Fibroblast of lung (primary cell): ENCODE measurements around the gene ERI3. TPM values are rescaled to one million over a fixed set of nuclear protein-coding genes. Genes with fewer than 3 reads are reported as not detected.

Experiments used
- DNase-seq, 2 donors: peaks; one replicate each; pipeline versions ENCODE4 v3.0.0 to v3.0.0-alpha.2; 2010; ENCODE audit warnings: low read depth in 2 of 2
- H2AFZ ChIP-seq: 2 replicates; pipeline ENCODE4 v1.5.1; 2012; ENCODE audit warnings: low read length, control low read depth, inconsistent platforms
- H3K27ac ChIP-seq: 2 replicates; pipeline ENCODE4 v1.5.1; 2011; ENCODE audit warnings: low read length, control low read depth; ENCODE audit not compliant: insufficient read depth
- H3K27me3 ChIP-seq: 2 replicates; pipeline ENCODE4 v1.5.1; 2011; ENCODE audit warnings: mild to moderate bottlenecking, low read length; ENCODE audit not compliant: control insufficient read depth, insufficient read depth
- H3K36me3 ChIP-seq: 2 replicates; pipeline ENCODE4 v1.5.1; 2011; ENCODE audit warnings: low read length; ENCODE audit not compliant: control insufficient read depth, insufficient read depth
- H3K4me1 ChIP-seq: 2 replicates; pipeline ENCODE4 v1.5.1; 2011; ENCODE audit warnings: low read length; ENCODE audit not compliant: control insufficient read depth, insufficient read depth; ENCODE audit errors: extremely low read depth
- H3K4me2 ChIP-seq: 2 replicates; pipeline ENCODE4 v1.5.1; 2011; ENCODE audit warnings: low read length, control low read depth; ENCODE audit not compliant: insufficient read depth; ENCODE audit errors: extremely low read depth
- H3K4me3 ChIP-seq, 4 experiments: fragments of 200-600 bp in 1 of 4; sonication (generic) in 1 of 4; replicated peaks in 1 of 4; 2 replicates each; pipeline ENCODE4 v1.5.1; 2011 to 2016; ENCODE audit warnings: low read length in 4 of 4, low read depth in 3 of 4, mild to moderate bottlenecking in 3 of 4, control low read depth in 2 of 4, inconsistent platforms in 1 of 4, mixed read lengths in 1 of 4; ENCODE audit not compliant: insufficient read depth in 1 of 4; ENCODE audit errors: control extremely low read depth in 1 of 4
- H3K79me2 ChIP-seq: 2 replicates; pipeline ENCODE4 v1.5.1; 2012; ENCODE audit warnings: mild to moderate bottlenecking, low read length, inconsistent platforms; ENCODE audit not compliant: control insufficient read depth, insufficient read depth
- H3K9ac ChIP-seq: 2 replicates; pipeline ENCODE4 v1.5.1; 2011; ENCODE audit warnings: mild to moderate bottlenecking, low read length, control low read depth; ENCODE audit not compliant: insufficient read depth
- H3K9me3 ChIP-seq: 2 replicates; pipeline ENCODE4 v1.5.1; 2012; ENCODE audit warnings: low read depth, low read length; ENCODE audit not compliant: control insufficient read depth, insufficient read depth
- H4K20me1 ChIP-seq: 2 replicates; pipeline ENCODE4 v1.5.1; 2011; ENCODE audit warnings: low read length; ENCODE audit not compliant: control insufficient read depth, insufficient read depth; ENCODE audit errors: extremely low read depth
- EZH2 ChIP-seq: IDR thresholded peaks from 2 replicates; pipeline ENCODE4 v1.5.1; 2012; ENCODE audit warnings: low read length, control low read depth, mild to moderate bottlenecking; ENCODE audit errors: missing control alignments
- polyA plus RNA-seq, 2 donors: library from polyadenylated mRNA; depleted of rRNA in 1 of 2; stranded (reverse) in 1 of 2; unstranded in 1 of 2; fragments of >200 nt; gene quantifications; 2 replicates each; pipeline ENCODE4 v1.2.1, GENCODE V29; 2011 to 2012; ENCODE audit warnings: missing spikeins in 1 of 2
- total RNA-seq: library from RNA; depleted of rRNA; stranded (reverse); fragments of >200 nt; gene quantifications from 2 replicates; pipeline ENCODE4 v1.2.1, GENCODE V29; 2014
- TF ChIP-seq, protein P1 (sequence below), 2 donors: IDR thresholded peaks in 1 of 2; conservative IDR thresholded peaks in 1 of 2; 1 replicate in 1 of 2; 2 replicates in 1 of 2; pipeline ENCODE4 v1.5.1; 2011 to 2012; ENCODE audit warnings: low read length in 2 of 2, control low read depth in 1 of 2, inconsistent platforms in 1 of 2, low read depth in 1 of 2, mild to moderate bottlenecking in 1 of 2

The ERI3 gene
- total and polyA plus RNA-seq, 2 donors (not counting 1 experiment from before 2014, with no cell fraction given) = 43.4 to 44.9 TPM

DNA sequence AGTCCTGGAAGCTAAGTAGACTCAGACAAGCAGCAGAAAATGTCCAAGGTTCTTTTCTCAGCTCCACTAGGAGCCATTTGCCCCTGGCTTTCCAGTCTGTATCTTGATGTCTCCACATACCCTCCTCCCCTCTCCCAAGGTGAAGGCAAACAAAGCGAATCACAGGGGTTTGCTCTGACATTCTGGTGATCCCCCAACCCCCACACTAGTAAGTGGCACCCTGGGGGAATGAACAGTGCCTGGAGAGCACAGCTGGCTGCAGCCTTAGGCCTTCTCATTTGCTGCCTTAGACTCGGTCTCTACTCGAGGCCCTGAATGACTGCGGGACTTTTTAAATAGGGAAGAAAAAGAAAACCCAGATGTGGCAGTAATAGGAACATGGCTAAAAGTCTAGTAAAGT, 15.3 kb downstream of the ERI3 start:
- Histone ChIP-seq H3K27me3 (no peaks in the 10 kb centered on the region), H3K4me3 (no peak overlapping the region), H4K20me1 (peaks cover 2% of the 10 kb centered on the region), H3K9me3 (no peaks in the 10 kb centered on the region), H3K79me2 (peaks cover 2% of the 10 kb centered on the region), H3K9ac (no peak overlapping the region), H3K36me3 (peaks cover 6% of the 10 kb centered on the region), H3K4me1 (no peaks in the 10 kb centered on the region), H3K27ac (no peak overlapping the region), H3K4me2 (no peak overlapping the region), H2AFZ (no peak overlapping the region)
- TF ChIP-seq, protein P1, sequence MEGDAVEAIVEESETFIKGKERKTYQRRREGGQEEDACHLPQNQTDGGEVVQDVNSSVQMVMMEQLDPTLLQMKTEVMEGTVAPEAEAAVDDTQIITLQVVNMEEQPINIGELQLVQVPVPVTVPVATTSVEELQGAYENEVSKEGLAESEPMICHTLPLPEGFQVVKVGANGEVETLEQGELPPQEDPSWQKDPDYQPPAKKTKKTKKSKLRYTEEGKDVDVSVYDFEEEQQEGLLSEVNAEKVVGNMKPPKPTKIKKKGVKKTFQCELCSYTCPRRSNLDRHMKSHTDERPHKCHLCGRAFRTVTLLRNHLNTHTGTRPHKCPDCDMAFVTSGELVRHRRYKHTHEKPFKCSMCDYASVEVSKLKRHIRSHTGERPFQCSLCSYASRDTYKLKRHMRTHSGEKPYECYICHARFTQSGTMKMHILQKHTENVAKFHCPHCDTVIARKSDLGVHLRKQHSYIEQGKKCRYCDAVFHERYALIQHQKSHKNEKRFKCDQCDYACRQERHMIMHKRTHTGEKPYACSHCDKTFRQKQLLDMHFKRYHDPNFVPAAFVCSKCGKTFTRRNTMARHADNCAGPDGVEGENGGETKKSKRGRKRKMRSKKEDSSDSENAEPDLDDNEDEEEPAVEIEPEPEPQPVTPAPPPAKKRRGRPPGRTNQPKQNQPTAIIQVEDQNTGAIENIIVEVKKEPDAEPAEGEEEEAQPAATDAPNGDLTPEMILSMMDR (conservative IDR thresholded peaks at IDR 0.05 in 1 of 2, IDR thresholded peaks at IDR 0.05 in 1 of 2; ENCODE audit: low read depth in 1 of 2, low read length in 2 of 2) = no peak
- no peak for TF ChIP-seq EZH2
- no peak for DNase-seq

DNA sequence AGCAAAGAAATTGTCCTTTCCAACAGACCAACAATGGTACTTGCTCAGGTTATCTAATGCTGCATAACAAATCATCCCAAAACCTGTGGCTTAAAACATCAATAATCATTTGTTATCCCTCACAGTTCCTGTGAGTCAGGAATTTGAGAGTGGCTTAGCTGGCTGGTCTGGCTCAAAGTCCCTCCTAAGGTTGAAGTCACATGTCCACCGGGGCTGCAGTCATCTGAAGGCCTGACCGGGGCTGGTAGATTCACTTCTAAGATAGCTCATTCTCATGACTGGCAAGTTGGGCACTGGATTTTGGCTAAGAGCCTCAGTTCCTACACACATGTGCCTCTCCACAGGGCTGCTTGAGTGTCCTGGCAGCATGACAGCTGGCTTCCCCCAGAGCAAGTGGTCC, 16.9 kb downstream of the ERI3 start:
- no peak for DNase-seq

DNA sequence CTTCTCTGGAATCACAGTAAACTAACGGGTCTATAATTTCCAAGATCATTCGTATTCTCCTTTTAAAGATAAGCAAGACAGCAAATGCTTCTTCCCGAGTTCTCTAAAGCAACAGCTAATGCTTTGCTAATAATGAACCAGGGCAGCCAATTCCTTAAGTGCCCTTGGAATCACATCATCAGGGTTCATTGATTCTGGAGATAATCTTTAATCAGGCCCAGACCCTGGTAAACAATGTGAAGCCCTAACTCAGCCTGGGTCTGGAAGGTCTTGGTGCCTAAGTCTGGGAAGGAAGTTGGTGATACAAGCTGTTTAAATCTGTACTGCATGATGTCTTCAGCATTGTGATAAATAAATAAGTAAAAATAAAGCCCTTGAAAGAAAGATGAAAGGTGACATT, 18.4 kb downstream of the ERI3 start:
- Histone ChIP-seq H3K27ac (no peak overlapping the region), H2AFZ (no peak overlapping the region), H3K9me3 (no peaks in the 10 kb centered on the region), H3K36me3 (peaks cover 6% of the 10 kb centered on the region), H4K20me1 (no peaks in the 10 kb centered on the region), H3K9ac (no peak overlapping the region), H3K27me3 (no peaks in the 10 kb centered on the region), H3K4me1 (no peaks in the 10 kb centered on the region), H3K4me3 (no peak overlapping the region), H3K79me2 (no peaks in the 10 kb centered on the region), H3K4me2 (no peak overlapping the region)
- TF ChIP-seq EZH2 = no peak
- TF ChIP-seq, protein P1 (conservative IDR thresholded peaks at IDR 0.05 in 1 of 2, IDR thresholded peaks at IDR 0.05 in 1 of 2; ENCODE audit: low read depth in 1 of 2, low read length in 2 of 2) = no peak
- DNase-seq = no peak

More for the DNA sequence above, 16.9 kb downstream of the ERI3 start:
- H3K27ac ChIP-seq = no peak overlapping the region
- no peaks in the 10 kb centered on the region for H3K9me3 ChIP-seq
- TF ChIP-seq, protein P1 (conservative IDR thresholded peaks at IDR 0.05 in 1 of 2, IDR thresholded peaks at IDR 0.05 in 1 of 2; ENCODE audit: low read depth in 1 of 2, low read length in 2 of 2) = no peak
- TF ChIP-seq EZH2 = no peak
- no peaks in the 10 kb centered on the region for H3K79me2 ChIP-seq
- H3K4me3 ChIP-seq = no peak overlapping the region
- H3K9ac ChIP-seq = no peak overlapping the region
- peaks cover 6% of the 10 kb centered on the region for H3K36me3 ChIP-seq
- no peaks in the 10 kb centered on the region for H3K27me3 ChIP-seq
- no peak overlapping the region for H2AFZ ChIP-seq
- no peaks in the 10 kb centered on the region for H4K20me1 ChIP-seq
- no peak overlapping the region for H3K4me2 ChIP-seq
- no peaks in the 10 kb centered on the region for H3K4me1 ChIP-seq
